ENCODE measurements around the gene CILP. TPM values are rescaled to one million over a fixed set of nuclear protein-coding genes. Genes with fewer than 3 reads are reported as not detected.

The CILP gene
- total RNA-seq, 1 donor from 2014 or later, result not detected

- Mint-ChIP-seq H3K27me3 (ENCODE audit: unreplicated experiment) (no peaks in the 10 kb centered on the region), H3K9me3 (ENCODE audit: unreplicated experiment) (no peaks in the 10 kb centered on the region), H3K27ac (ENCODE audit: unreplicated experiment) (no peak overlapping the region), H3K4me1 (ENCODE audit: unreplicated experiment) (no peaks in the 10 kb centered on the region), H3K36me3 (ENCODE audit: low read depth, unreplicated experiment) (peaks cover 11% of the 10 kb centered on the region), H3K4me3 (ENCODE audit: unreplicated experiment) (no peak overlapping the region)
- no peak for DNase-seq (ENCODE audit: low spot score)
- TF ChIP-seq CTCF (IDR thresholded peaks at IDR 0.05; ENCODE audit: unreplicated experiment), result no peak
These were observed 39.8 kb downstream of the CILP start for GRCh38 chr15:65171428-65171827.

GRCh38 chr15:65165875-65166274 lies 45.4 kb downstream of the CILP start:
- Mint-ChIP-seq H3K9me3 (ENCODE audit: unreplicated experiment) (no peaks in the 10 kb centered on the region), H3K4me3 (ENCODE audit: unreplicated experiment) (no peak overlapping the region), H3K36me3 (ENCODE audit: low read depth, unreplicated experiment) (peaks cover 8% of the 10 kb centered on the region), H3K4me1 (ENCODE audit: unreplicated experiment) (no peaks in the 10 kb centered on the region), H3K27me3 (ENCODE audit: unreplicated experiment) (no peaks in the 10 kb centered on the region), H3K27ac (ENCODE audit: unreplicated experiment) (no peak overlapping the region)
- no peak for DNase-seq (ENCODE audit: low spot score)
- TF ChIP-seq CTCF (IDR thresholded peaks at IDR 0.05; ENCODE audit: unreplicated experiment), result no peak

GRCh38 chr15:65164139-65164538 lies 47.1 kb downstream of the CILP start:
- no peaks in the 10 kb centered on the region for H3K9me3 Mint-ChIP-seq (ENCODE audit: unreplicated experiment)
- no peak for TF ChIP-seq CTCF (IDR thresholded peaks at IDR 0.05; ENCODE audit: unreplicated experiment)
- H3K36me3 Mint-ChIP-seq (ENCODE audit: low read depth, unreplicated experiment), result peaks cover 8% of the 10 kb centered on the region
- H3K4me1 Mint-ChIP-seq (ENCODE audit: unreplicated experiment), result no peaks in the 10 kb centered on the region
- H3K27ac Mint-ChIP-seq (ENCODE audit: unreplicated experiment), result no peak overlapping the region
- no peak overlapping the region for H3K4me3 Mint-ChIP-seq (ENCODE audit: unreplicated experiment)
- H3K27me3 Mint-ChIP-seq (ENCODE audit: unreplicated experiment), result no peaks in the 10 kb centered on the region
- no peak for DNase-seq (ENCODE audit: low spot score)

- TF ChIP-seq CTCF (IDR thresholded peaks at IDR 0.05; ENCODE audit: unreplicated experiment), result no peak
- Mint-ChIP-seq H3K9me3 (ENCODE audit: unreplicated experiment) (no peaks in the 10 kb centered on the region), H3K4me1 (ENCODE audit: unreplicated experiment) (no peaks in the 10 kb centered on the region), H3K27me3 (ENCODE audit: unreplicated experiment) (no peaks in the 10 kb centered on the region), H3K27ac (ENCODE audit: unreplicated experiment) (no peak overlapping the region), H3K36me3 (ENCODE audit: low read depth, unreplicated experiment) (peaks cover 8% of the 10 kb centered on the region), H3K4me3 (ENCODE audit: unreplicated experiment) (no peak overlapping the region)
- DNase-seq (ENCODE audit: low spot score), result no peak
These were observed 48.2 kb downstream of the CILP start for GRCh38 chr15:65163041-65163440.

GRCh38 chr15:65156692-65157091 lies 54.6 kb downstream of the CILP start:
- peaks cover 17% of the 10 kb centered on the region for H3K36me3 Mint-ChIP-seq (ENCODE audit: low read depth, unreplicated experiment)

More at GRCh38 chr15:65156692-65157091, 54.6 kb downstream of the CILP start:
- no peaks in the 10 kb centered on the region for H3K9me3 Mint-ChIP-seq (ENCODE audit: unreplicated experiment)
- H3K4me1 Mint-ChIP-seq (ENCODE audit: unreplicated experiment), result no peaks in the 10 kb centered on the region
- H3K4me3 Mint-ChIP-seq (ENCODE audit: unreplicated experiment), result no peak overlapping the region
- no peak overlapping the region for H3K27ac Mint-ChIP-seq (ENCODE audit: unreplicated experiment)
- no peak for DNase-seq (ENCODE audit: low spot score)
- no peak for TF ChIP-seq CTCF (IDR thresholded peaks at IDR 0.05; ENCODE audit: unreplicated experiment)
- no peaks in the 10 kb centered on the region for H3K27me3 Mint-ChIP-seq (ENCODE audit: unreplicated experiment)

All from endothelial cell (in vitro differentiated cells).